GM21529 (cell line): ENCODE data around the gene PLK4.

ENCODE experiments used
- ATAC-seq: cut with Tn5 transposase; IDR thresholded peaks from one replicate; pipeline ENCODE4 v1.9.1; 2021; ENCODE audit not compliant: unreplicated experiment

The PLK4 gene

GRCh38 chr4:127880763-127881562 lies at the start of gene PLK4:
Gene PLK4 (plus strand): TSS chr4:127880893. CDS start chr4:127881135, 242 bp downstream.
- ATAC-seq: peak; percentile 95

- peak; percentile 63 for ATAC-seq
Observed at GRCh38 chr4:127832585-127832984, 48.1 kb upstream of the PLK4 start.

GRCh38 chr4:127843704-127844600 lies 36.7 kb upstream of the PLK4 start:
- ATAC-seq: no peak

- no peak for ATAC-seq
Observed at GRCh38 chr4:127844601-127845116, 36.0 kb upstream of the PLK4 start.

GRCh38 chr4:127846061-127846460 lies 34.6 kb upstream of the PLK4 start:
- ATAC-seq: no peak

- ATAC-seq: no peak
Observed at GRCh38 chr4:127846765-127847164, 33.9 kb upstream of the PLK4 start.

GRCh38 chr4:127849505-127850234 lies 31.0 kb upstream of the PLK4 start:
- ATAC-seq: no peak

GRCh38 chr4:127852661-127853060 lies 28.0 kb upstream of the PLK4 start:
- ATAC-seq: no peak

- ATAC-seq: peak; percentile 30
Observed at GRCh38 chr4:127856196-127856812, 24.4 kb upstream of the PLK4 start.

- peak; percentile 79 for ATAC-seq
Observed at GRCh38 chr4:127856813-127857447, 23.8 kb upstream of the PLK4 start.

- ATAC-seq: no peak
Observed at GRCh38 chr4:127857641-127858040, 23.1 kb upstream of the PLK4 start.

- ATAC-seq: no peak
Observed at GRCh38 chr4:127868196-127868595, 12.5 kb upstream of the PLK4 start.

GRCh38 chr4:127870281-127870680 lies 10.4 kb upstream of the PLK4 start:
- ATAC-seq: no peak

- no peak for ATAC-seq
Observed at GRCh38 chr4:127870688-127871087, 10.0 kb upstream of the PLK4 start.

GRCh38 chr4:127875791-127876190 lies 4.9 kb upstream of the PLK4 start:
- no peak for ATAC-seq

- peak; percentile 40 for ATAC-seq
Observed at GRCh38 chr4:127881563-127881864, 821 bp downstream of the PLK4 start.

GRCh38 chr4:127888559-127888958 lies 7.9 kb downstream of the PLK4 start:
- no peak for ATAC-seq

GRCh38 chr4:127889903-127890302 lies 9.2 kb downstream of the PLK4 start:
- no peak for ATAC-seq

GRCh38 chr4:127896069-127896468 lies 15.4 kb downstream of the PLK4 start:
- ATAC-seq: no peak

GRCh38 chr4:127896528-127896927 lies 15.8 kb downstream of the PLK4 start:
- no peak for ATAC-seq
